Fibroblast of skin of abdomen (primary cell): ENCODE data around the gene PLAC1.

Experiments
- DNase-seq: peaks from one replicate; pipeline ENCODE4 v3.0.0-alpha.2; 2013

Gene PLAC1

DNA sequence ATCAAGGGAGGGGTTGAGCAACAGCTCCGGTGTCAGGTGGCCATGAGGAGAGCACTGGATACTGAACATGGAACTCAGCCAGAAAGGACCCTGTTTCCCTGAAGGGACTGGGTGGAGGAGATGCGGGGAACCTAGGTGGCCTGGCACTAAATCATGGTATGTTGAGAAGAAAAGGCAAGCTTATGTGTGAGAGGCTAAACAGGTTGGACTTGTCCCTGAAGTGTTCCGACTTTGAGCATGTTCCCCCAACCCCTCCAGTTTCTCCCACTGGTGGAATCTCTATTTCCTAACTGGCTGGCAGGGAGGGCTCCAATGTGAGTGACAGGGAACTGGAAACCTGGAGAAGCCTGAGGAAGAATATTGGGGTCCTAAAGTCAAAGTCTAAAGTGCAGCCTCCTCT, 69.5 kb downstream of the PLAC1 start:
- DNase-seq = no peak

DNA sequence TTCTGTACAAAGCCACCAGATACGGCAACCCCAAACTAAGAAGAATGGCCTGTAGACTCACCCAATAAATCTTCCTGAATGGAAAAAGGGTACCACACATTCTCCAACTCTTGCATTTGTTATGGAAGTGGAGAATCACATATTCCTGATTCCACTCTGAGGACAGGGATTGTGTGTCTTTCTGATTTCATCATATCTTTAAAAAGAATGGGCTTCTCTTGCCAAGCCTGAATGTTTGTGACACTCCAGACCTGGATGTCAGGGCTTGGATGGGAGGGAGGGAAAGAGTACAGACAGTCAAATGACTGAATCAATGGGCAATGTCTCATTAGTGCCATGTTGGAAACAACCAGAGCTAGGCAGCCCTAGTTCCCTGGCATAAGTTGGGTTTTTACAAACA, 77.4 kb downstream of the PLAC1 start:
- DNase-seq = peak; percentile 75

DNA sequence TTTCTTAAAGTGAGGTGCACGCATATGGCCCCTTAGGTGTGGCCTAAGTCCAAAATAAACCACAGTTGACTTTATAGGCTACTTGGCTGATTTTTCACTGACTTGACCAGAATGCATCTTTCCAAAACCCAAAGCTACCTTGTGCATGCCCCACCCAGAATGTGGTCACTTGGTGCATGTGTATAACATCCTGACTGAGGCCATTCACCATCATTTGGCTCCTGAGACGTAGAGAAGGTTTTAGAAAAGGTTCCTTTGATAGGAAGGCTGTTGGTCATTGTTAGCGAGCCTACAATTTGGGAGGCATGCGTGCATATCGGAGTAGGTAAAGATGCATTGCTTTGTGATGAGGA, 84.6 kb downstream of the PLAC1 start:
- no peak for DNase-seq

DNA sequence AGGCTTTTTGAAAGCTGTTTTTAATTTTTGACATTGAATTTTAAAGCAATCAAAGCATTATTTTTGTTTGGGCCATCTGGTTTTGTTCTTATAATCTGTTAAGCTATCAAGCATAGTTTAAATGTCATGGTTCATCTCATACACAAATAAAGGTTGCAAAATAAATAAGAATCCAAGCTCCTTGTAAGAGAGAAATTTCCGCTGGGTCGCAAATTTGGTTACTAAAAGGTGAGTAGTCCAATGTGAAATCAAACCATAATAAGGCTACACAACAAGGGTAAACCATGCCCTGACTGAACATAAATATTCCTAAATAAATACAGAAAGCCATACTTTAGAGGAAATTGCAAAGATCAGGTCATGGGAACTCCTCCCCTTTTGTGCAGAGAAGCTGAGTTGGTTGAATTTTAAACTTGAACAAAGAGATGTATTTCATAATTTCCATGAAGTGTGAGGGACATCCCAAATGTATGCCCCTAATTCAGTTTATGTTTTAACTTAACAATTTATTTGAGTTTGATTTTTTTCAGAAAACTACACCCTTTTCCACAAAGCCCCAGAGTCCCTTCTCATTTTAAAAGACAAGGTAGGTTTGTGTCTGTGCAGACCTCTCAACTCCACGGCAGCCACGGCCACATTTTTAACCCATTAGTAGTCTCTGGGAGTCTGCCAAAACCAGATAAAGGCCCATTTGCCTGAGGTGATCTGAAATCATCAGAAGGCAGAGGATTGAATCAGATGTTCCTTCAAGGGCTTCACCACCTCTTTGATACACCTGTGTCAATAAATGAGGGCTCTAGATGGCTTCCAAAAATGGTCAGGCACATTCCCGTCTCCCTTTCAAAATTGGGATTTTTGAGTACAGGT, 85.2 kb downstream of the PLAC1 start:
- peak; percentile 46 for DNase-seq

DNA sequence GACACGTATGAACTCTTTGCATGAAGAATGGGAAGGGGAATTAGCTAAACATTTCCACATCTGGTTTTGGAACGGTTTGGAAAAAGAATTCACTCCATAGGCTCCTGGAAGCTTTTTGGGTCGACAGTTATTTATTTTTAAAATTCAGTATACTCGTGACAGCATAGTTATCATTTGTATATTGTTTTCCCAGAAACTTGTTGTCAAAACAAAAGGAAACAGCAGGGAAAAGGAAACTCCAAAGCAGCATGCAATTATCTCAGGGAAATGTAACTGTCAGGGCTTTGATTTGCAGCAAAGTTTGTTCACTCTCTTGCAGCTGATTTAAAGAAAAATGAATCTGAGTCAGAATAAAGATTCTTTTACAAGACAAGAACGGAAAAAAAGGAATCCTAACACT, 86.5 kb downstream of the PLAC1 start:
- DNase-seq = peak; percentile 30

DNA sequence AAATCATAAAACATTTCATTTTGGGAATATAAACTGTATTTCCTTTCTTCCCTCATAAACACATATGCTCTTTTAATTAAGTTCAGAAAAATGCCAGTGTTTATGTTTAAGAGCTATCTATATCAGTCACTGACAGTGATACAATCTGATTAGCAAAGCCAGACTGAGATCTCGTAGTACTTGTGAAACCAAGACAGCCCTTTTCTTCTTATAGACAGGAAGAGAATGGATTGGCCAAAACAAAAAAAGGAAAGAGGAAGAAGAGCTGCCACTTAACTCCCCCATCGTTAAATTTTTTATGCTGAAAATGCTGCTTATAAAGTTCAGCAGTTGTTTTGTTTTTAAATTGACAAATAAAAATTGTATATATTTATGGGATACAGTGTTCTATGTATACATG, 87.4 kb downstream of the PLAC1 start:
- no peak for DNase-seq

DNA sequence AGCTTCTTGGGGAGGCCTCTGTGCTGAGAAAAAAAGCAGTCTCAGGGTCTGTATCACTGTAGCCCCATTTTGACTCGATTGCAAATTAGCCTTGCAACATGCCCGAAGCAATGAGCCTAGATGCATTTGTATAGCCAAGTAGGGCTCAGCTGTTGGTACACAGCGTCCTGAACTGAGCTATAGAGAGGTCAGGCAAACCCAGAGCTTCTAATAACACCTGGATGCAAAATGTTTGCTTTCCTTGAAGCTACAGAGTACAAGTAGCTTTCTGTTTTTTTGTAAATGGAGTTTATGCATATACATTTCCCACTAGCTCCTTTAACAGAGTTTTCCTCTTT, 87.8 kb downstream of the PLAC1 start:
- DNase-seq = no peak

DNA sequence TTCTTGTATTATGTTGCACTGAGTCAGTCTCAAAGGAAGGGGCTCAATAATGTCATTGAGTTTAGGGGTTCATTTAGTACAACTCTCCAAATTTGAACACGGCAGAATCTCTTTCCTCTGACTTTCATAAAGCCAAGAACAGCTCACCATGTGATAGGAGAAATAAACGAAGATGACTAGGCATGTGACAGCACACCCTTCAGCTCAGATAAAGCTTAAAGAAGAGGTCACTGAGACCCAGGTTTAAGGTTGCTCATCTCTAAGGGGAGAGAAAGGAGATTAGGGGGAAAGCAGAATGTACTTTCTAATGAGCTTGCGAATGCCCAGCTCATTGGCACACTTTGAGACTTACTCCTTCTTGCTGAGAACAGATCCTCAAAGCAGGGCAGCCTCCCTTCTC, 89.0 kb downstream of the PLAC1 start:
- no peak for DNase-seq

DNA sequence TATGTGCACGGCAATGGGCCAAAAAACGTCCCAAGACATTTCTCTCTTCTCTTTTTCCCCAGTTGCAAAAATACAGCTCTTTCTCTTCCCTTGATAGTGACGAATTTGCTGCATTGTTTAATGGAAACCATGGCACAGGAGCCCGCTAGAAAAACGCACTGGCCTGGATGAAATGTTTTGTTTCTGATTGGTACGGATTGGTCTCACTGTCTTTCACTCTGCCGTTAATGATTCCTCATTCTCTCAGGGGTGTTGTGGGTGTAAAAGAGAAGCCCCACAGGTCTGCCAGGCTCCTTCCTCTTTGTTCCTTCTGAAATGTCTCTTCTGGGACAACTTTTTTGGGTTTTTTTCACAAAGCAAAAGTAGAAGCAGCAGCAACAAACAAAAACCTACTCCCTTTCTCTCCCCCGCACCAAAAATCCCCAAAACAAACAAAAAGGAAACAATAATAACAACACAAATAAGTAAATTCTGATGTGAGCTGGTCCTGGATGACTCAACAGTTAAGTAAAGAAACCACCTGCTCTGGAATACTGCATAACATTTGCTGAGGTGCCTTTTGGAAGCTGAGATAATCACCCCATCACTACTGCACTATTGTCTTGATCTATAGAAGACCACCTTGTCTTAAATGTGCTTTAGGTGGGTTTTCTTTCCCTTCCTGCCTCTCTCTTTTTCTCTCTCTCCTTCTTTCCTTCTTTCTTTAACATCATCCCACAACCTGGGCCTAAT, 89.8 kb downstream of the PLAC1 start:
- DNase-seq = no peak

DNA sequence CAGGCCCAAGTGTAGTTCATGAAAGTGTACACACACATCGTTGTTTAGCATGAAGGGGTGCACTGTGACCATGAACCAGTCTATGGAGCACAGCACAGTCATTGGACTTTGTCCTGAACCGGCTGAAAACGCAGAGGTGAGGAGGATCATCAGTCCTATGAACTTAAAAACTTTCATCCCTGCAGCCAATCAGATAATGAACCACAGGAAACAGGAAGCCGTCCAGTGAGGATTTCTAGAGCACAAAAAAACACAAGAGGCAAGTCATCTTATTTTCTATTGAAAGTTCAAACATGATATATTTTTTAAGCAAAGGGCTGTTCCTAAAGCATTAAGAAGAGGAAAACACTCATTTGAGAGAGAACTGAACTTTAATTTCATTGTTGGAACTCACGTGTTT, 91.8 kb downstream of the PLAC1 start:
- DNase-seq = no peak

DNA sequence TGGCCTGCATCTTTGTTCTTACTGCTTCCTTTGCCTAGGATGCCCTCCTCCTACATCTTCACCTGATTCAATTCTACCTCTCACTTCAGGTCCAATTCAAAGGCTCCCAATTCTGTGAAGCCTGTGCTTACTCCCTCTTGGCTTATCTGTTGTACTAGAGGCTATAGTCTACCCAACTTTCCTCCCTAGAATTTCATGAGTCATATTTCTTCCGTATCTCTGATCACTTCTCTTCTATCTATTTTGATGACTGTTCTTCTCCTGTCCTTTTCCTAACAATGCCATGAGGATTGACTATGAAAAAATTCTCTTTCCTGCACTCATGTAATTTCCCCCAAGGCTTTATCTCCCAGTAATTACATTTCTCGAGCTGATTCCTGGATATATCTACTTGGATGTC, 96.3 kb downstream of the PLAC1 start:
- DNase-seq = no peak

DNA sequence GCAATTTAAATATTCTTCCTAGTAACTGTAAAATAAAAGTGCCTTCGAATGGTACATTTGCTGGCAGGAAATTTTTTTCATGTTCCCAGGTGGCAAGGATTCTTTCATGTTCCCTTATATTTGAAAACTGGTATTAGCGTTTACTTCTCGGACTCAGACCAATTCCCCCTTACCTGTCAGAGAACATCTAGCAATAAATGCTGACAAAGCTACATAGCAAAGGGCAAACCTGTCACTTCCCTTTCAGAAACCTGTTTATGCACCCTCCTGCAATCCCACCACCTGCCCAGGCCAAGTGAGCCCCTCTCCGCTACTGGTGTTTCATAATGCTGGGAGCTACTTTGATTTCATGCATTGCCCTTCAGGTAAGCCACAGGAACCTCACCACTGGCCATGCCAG, 100.1 kb downstream of the PLAC1 start:
- no peak for DNase-seq

DNA sequence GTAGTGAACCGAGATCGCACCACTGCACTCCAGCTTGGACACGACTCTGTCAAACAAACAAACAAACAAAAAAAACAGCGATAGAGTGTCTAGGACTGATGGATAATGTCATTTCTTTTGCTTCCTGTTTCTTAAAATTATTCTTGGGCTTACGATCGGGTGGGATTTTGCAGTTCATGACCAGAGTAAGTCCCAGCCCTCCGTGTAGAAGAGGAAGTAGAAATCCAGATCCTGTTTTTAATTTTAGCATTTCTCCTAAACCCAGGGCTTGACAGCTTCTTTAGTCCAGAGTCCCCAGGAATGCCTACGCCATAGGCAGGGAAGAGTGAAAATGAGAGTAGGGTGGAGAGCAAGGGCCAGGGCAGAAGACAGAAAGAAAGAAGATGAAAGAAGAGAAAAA, 104.0 kb downstream of the PLAC1 start:
- DNase-seq = no peak

DNA sequence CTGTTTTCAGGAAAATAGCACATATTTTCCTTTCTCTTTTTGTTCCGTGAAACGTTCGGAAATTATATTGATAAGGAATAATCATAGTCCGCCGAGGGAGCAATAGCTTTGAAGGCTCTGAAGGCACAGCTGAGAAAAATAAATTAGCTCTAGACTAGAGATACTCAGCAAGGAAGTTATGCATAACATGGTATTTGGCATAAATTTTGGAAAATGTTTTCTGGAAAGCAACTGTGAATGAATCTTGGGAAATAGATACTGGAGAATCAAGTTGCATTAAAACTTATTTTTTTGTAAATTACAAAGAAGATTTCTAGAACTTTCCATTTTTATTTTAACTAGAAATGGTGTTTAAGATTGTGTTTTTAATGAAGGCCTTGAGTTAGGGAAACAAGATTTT, 105.9 kb downstream of the PLAC1 start:
- DNase-seq = no peak

DNA sequence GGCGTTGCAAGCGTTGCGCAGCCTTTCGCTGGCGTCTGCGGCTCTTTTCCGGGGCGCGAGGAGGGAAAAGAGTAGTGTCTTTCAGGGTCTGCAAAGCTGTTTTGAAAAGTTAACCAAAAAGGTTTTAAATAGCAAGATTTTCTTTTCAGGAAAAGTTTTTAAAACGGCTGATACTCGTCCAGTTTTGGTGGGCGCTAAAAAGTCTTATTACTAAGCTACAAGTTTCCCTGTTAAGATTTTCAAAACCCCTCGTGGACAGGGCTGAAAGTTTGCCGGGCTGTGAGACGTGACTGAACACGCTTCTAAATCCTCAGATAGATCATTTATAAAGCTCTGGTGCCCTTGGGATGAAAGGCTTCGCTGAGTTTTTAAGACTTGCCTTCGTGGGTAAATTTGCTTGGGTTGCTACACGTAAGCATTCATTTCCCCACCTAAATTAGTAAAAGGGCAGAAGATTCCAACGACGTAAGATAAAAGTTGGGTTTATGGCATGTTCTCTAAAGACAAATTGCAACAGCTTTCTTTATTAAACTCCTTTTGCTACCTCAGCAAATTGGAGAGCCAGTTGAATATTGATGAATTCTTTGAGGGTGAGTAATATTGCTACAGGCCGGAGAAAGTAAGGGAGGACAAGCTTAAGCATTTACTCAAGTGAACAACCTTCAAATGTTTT, 106.8 kb downstream of the PLAC1 start:
- peak; percentile 83 for DNase-seq

DNA sequence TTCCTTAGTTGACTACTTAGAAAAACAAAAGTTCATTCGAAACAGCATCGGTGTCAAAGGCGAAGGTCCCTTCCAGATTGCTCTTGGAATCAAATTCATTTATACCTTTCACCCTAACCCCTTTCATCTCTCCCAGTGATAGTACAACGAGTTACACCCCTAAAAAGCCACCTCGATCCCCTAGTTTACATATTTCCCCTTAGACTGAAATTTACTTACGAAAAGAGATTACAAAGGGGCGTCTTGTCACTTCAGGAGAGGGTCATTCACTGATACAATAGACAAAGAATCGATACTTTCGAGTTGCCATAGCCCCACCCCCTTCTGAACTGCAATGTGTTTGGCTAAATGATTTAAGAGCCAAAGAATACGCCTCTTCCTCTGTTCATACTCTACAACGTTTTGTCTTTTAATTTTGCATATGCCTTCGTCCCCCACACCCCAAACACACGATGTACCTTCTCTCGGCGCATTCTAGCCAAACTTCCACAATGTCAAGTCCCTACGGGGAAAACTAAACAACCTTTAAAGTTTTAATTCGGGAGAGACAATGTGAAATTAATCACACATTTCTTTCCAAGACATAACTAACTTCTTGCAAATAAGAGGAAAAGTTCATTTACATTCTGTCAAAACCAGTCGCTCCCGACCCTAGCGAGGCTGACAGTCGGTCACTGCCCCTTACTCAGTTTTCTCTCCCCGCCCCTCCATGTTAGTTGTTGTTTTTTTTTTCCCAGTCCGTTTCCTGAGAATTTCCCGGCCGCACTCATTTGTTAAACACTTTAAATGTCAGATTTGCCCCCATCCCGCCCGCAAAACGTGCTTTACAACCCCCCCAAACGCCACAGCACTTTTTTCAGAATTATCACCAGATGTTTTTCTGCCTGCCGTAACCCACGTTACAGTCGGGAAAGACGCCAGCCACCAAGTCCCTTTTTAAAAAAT, 109.7 kb downstream of the PLAC1 start:
- DNase-seq = peak; percentile 42

DNA sequence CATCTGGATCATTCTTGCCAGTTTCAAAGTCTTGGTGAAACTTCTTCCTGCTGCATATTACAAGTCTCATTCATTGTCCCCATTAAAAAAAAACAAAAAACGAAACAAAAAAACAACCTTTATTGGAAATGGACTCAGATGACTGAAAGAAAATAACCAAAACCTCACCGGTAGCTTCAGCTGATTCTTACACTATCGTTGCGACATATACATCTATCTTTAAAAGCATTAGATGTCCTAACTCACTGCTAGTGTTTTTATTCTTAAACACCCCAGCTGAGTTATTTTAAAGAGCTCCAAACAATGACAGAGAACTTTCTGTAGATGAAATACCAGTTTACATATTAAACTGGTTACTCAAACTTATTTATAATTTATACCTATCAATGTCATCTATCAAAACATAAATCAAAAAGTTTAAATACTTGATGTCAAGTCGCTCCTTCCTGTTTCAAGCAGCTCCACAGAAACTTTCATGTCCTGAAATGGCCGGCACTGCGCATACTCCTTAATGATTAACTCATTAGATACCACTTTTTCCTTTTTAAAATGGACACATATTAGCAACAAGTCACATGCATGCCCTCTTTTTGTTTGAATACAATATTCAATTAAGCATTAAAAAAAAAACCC, 111.1 kb downstream of the PLAC1 start:
- peak; percentile 46 for DNase-seq

DNA sequence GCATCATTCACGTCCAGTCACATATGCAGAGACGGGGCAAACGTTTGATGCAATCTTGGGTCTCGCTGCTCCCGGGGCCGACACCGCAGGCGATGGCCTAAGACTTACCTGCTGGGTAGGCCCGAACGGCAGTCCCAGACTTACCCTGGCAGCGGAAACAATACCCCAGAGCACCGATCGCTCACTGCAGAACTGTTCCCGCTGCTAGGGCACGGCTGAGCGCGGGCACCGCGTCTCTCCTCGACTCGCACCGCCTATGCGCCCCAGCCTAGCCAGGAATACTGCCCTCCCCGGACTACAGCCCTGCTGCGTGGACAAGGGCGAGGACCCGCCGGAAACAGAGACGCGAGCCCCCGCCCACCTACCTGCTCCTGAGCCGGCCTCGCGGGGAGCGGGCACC, 112.1 kb downstream of the PLAC1 start:
- no peak for DNase-seq

DNA sequence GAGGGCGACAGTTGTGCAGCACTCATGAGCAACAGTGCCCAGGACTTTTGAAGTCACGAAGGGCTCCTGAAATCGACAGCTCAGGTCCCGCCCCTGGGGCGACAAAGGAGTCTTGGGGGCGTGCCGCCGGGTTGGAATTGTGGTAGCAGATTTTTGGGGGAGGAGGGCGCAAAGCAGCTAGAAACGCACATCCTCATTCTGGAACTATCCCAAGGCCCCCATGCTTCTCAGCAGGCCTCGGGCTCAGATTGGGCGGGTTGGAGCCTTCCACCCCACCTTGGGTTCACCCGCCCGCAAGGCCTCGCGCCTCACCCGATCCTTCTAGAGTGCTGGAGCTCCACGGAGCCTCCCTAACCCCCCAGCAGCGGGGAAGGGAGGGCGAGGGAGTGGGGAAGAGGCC, 112.8 kb downstream of the PLAC1 start:
- DNase-seq = peak; percentile 64

DNA sequence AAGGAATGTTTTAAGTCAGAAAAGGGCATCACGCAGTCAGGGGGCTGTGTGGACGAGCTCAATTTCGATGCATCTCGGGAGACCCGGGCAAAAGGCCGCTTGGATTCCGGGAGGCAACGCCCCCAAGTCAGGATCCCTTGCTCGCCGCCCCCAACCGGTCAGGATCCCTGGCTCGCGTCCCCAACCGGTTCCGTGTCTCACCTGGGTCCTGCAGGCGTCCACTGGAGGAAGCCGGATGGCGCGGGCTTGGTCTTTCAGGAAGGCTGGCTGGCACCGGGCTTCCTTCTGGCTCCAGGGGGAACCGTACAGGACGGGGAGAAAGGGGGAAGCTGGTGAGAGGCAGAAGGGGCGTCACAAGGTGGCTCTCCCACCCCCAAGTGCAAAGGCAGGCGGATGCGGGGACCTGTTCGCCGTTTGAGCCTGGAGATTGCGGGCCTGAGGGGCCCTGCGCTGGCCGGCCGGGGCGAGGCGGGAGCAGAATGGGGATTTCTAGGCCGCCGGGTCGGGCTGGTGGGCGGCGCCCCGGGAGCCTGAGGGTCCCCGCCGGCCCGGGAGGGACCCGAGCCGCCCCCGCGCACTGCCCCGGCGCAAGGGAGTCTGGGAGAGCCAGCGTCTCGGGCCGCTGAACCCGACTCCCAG, 113.6 kb downstream of the PLAC1 start:
- DNase-seq = peak; percentile 58

DNA sequence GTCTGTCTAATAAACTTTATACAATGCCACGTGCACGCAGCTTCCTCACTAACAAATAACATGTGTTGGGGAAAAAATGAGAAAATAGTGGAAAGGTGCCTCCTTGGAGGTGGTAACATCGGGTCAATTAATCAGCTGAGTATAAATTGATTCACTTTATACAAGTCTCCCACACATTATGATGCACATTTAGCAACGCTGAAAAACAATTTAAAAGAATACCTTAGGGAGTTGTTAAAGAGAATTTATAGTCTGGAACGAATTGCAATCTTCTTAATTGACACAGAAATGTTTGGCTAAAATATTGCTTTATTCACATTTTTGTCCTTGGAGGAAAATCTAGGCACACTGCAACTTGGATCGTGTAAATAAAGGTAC, 114.1 kb downstream of the PLAC1 start:
- DNase-seq = peak; percentile 48

DNA sequence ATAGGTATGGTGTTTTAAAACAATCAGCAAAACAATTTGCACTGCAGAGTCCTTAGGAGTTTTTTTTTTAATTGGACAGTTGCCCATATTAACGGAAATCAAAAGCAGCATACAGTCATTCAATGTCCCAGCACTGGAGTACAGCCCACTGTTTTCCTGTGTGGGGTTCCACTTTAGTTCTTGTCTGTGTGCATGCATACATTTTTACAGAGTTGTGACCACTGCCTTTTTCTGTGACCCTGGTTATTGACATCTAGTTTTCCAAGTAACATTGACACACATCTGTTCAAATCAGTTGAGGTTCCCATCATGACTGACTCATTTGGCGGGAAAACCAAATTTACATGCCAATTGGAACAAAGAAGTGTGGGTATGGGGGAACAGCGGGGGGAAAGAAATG, 115.0 kb downstream of the PLAC1 start:
- DNase-seq = peak; percentile 85
